Measurements from ENCODE around the gene SERPIND1.
A peak's percentile ranks its signal among the peaks of the same experiment; 100 is the strongest.
"Not testable (repeated sequence)": the region's sequence is repeated elsewhere in the genome, so short reads cannot be mapped to it uniquely, and the experiment has no call there.

The SERPIND1 gene

DNA sequence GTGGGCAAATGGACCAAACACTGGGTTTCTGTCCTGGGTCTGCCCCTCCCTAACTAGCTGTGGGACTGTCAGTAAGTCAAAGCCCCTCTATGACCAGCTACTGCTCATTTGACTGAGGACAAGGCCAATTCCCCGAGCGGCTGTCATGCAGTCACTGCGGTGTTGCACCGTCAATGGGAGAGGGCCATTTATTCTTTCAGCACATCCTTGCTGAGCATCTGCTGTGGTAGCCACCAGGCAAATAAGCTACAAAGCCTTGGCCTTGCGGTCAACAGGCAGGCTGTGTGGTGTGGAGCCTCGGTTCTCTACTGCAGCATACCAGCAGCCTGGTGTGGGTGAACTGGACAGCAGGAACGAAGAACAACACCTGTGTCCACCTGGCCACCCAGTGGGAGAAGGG lies 25.8 kb upstream of the SERPIND1 start:
- no peak for DNase-seq

DNA sequence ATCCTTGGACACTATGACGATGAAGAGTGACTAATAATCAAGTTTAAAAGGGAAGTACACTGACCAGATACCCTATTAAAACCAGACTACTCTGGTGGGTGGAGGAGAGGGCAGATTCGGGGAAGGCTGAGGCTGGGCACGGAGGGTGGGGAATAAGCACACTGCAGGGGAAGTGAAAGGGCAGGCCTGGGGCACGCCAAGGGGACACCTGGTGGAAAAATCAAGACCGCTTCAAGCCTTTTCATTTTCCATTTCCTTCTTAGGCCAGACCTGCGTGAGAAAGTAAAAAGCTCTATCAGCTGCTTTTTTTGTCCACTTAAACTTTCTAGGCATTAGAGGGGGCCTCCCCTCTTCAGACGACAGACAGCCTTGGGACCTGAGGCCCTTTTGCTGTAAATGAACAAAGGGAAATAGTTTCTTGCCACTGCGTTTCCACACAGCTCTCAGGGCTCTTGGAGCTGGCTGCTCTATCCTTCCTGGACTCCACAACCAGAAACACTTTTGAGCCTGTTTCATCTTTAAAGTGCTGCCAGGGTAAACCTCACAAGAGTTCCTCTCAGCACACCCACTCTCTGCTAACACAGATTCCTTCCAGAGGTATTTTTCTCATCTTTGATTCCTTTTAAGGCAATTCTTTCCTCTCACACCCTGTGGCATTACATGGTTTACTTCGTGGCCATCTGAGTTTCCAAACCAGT lies 25.0 kb upstream of the SERPIND1 start:
- DNase-seq, result peak; percentile 1

DNA sequence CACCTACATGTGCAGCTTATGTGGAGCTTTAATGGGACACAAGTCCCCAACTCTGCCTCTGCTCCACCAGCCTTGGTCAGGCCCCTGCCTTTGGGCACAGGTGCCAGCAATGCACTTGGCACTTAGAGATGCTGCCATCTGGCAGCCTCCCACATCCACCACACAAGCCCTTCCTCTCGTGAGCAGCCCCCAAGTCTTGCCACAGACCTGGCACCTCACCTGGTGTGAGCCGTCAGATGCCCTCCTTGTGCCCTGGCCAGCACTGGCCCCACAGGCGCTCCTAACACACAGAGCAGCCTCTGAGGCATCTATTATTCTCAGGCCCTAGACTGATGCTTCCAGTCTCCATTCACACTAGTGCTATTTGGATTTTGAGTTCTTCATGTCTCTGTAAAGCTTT lies 24.5 kb upstream of the SERPIND1 start:
- DNase-seq, result no peak

GRCh38 chr22:20750461-20751184 lies 23.3 kb upstream of the SERPIND1 start:
- peak; percentile 12 for DNase-seq

- no peak for DNase-seq
Observed at GRCh38 chr22:20751185-20751851, 22.6 kb upstream of the SERPIND1 start.

- no peak for DNase-seq
Observed at GRCh38 chr22:20752104-20752741, 21.7 kb upstream of the SERPIND1 start.

DNA sequence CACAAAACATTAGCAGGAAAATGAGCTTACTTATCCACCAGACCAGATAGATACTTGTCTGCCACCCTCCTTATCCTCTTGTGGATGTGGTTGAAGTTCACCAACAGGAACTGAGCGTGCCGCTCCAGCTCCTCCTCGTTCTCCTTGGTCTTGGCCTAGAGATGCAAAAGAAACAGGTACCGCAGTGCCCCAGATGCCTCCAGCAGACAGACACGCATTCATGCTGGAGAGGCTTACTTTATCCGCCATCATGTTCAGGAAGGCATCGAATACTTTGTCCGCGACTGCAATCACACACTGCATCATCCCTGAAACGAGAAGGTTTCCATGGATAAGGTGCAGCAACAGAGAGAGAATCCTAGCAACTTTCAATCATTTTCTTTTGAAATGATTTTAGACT lies 21.0 kb upstream of the SERPIND1 start:
- DNase-seq, result no peak

DNA sequence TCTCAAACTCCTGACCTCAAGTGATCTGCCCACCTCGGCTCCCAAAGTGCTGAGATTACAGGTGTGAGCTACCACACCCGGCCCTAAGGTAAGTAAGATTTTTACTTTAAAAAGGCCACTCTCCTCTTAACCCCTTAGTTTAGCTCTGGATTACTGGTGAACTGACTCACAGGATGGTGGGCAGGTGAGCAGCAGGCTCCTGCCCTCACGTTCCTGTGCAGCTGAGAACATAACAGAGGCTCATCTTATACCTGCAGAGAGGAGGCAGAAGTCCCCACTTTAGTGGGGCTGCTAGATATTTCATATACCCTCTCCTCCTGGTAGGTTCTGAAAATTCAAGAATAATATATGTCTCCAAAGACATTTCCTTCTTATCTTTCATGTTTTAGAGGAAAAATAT lies 17.1 kb upstream of the SERPIND1 start:
- DNase-seq, result no peak

GRCh38 chr22:20758688-20759087 lies 15.2 kb upstream of the SERPIND1 start:
- no peak for DNase-seq

- no peak for DNase-seq
Observed at GRCh38 chr22:20760084-20760483, 13.8 kb upstream of the SERPIND1 start.

DNA sequence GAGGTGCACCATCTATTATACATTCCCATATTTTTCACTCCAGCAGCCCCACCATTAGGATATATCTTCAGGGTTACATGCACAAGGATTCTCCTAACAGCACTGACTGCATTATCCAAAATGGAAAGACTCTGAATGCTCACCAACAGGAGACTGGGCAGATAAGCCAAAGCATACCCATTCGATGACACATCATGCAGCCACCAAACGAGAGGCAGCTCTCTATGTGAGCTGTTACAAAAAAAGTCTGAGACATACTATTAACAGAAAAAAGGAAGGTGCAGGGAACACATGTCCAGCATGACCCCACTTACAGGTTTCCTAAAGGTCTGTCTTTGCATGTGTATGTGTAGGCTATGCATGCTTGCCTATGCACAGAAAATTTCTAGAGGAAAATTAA lies 12.4 kb upstream of the SERPIND1 start:
- DNase-seq, result no peak

DNA sequence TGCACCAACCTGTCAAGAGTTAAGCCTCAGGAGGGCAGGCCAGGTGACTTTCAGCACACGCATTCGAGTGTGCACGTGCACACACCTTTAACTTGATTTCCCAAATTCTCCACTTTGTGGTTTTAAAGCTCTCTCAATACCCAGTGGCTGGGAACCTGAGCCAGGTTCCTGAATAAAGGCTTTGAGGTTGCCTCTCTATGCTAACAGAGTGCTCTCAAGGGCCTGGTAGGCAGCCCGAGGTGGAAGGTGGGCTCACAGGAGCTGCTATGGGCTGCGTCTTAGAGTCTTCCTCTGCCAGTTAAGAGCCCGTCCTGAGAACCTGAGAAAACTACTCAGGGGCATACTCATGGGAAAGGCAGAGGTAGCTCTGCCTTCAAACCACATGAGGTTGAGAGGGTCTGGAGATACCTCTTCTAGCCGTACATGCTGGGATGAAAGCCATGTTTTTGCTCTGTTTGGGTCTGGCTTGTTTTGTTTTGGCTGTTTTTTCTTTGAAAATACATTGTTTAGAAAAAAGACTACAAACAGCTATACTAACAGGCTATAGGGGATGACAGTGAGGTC lies 11.6 kb upstream of the SERPIND1 start:
- DNase-seq, result no peak

DNA sequence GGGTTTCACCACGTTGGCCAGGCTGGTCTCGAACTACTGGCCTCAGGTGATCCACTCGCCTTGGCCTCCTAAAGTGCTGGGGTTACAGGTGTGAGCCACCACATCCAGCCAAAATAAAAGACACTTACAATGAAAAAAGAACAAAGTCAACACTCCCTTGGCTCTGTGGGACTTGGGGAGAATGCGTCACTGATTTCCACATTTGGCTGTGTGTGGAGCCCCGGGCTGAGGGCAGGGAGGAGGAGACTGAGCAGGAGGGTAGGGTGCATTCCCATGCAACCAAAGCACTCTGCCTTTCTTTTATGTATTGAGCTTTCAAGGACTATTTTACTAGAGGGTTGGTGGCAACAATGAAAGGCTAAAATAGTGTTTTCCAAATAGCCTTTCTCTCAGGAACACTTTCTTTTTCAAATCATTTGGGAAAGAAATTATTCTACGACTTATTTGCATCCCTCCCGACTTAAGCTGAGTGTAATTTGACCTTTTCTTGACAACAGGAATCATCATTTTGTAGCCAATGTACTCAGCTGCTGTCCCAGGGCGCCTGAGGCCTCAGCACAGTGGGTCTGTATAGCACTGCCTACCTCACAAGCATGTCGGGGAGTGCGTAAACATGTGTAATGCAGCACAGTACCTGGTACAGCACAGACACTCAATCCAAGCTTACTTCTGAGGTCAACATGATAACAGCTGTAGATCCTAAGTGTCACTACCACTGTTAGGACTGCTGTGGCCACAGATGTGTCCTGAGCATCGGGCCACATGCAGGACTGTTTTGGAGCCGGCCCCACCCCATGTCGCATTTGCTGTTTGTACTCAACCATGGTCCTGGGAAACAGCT lies 10.1 kb upstream of the SERPIND1 start:
- DNase-seq, result no peak

GRCh38 chr22:20764471-20764720 lies 9.5 kb upstream of the SERPIND1 start:
- no peak for DNase-seq

DNA sequence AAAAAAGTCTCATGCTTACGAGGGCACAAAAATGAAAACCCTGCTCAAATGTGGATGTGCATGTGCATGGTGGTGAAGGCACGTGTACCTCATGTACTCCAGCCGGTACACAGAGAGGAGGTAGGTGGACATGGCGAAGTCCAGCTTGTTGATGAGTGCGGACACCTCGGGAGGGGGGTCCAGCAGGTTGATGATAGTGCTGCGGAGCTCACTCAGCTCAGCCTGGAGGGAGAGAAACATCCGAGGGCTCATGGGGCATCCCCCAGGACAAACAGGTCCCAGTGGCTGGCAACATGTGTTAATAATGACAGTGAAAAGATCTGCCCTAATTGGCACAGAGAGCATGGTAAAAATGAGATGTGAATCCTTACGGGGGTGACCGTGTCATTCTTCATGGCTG lies 9.2 kb upstream of the SERPIND1 start:
- no peak for DNase-seq

GRCh38 chr22:20765938-20766337 lies 8.0 kb upstream of the SERPIND1 start:
- no peak for DNase-seq

DNA sequence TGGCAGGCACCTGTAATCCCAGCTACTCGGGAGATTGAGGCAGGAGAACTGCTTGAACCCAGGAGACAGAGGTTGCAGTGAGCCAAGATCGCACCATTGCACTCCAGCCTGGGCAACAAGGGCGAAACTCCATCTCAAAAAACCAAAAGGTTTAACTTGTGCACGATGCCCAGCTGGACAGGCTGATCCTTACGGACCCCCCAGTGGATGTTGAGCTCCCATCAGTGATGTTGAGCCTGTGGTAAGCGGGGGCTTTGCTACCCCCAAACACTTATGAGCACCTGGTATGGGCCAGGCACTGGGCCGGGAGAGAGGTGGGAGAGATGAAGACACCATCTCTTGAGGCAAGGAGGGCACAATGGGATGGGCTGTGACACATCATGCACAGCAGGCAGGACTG lies 7.4 kb upstream of the SERPIND1 start:
- no peak for DNase-seq

- not testable (repeated sequence) for DNase-seq
Observed at GRCh38 chr22:20769496-20769826, 4.5 kb upstream of the SERPIND1 start.

DNA sequence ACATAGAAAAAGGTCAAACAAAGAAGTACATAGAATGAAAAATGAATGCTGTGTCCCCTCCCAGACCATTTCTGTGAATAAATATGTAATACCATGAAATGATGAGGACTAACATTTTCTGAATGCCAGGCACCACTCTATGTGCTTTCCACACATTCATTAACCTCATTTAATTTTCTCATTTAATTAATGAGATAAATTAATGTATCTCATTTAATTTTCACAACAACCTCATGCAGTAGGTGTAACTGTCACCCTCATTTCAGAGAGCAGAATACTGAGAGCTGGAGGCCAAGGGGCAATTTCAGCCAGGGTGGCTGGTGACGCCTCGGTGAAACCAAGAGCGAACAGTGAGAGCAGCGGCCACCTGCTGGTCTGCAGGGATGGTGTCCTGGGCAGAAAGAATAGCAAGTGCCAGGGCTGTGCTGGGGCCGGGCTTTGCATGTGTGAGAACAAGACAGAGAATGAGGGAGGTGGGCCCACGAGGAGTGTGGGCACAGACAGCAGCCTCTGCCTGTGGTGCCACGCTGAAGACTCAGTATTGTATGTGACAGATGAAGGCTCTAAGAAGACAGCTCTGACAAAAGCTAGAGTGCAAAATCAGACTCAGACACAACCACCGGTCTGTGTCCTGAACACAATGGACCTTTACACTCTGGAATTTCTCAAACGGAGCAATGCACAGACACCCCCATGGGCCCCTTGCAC lies 1.8 kb upstream of the SERPIND1 start:
- no peak for DNase-seq

GRCh38 chr22:20774882-20775281 lies 969 bp downstream of the SERPIND1 start:
- no peak for DNase-seq

GRCh38 chr22:20775342-20775895 lies 1.5 kb downstream of the SERPIND1 start:
- no peak for DNase-seq

Measured in CD4-positive, alpha-beta T cell treated with Interleukin-21 for 1 hour (primary cell).